GM12892 (cell line): Measurements from ENCODE around the gene EFNA3.

ENCODE experiments used
- DNase-seq: peaks from one replicate; pipeline ENCODE4 v3.0.0; 2011; ENCODE audit not compliant: insufficient read length
- FAIRE-seq: peaks from 2 replicates; lab custom pipeline; 2011; peaks lifted over from hg19 to GRCh38; lab: Jason Lieb, UNC
- POLR2A ChIP-seq: IDR thresholded peaks from 2 replicates; pipeline ENCODE4 v1.6.1; 2011; ENCODE audit warnings: low read depth, low read length, control low read depth
- POLR2AphosphoS5 ChIP-seq: IDR thresholded peaks from 2 replicates; pipeline ENCODE4 v1.6.1; 2011; ENCODE audit warnings: low read depth, low read length, control low read depth
- TAF1 ChIP-seq: IDR thresholded peaks from 2 replicates; pipeline ENCODE4 v1.6.1; 2011; ENCODE audit warnings: low read depth, mild to moderate bottlenecking, control low read depth, low read length, borderline replicate concordance

Gene EFNA3

DNA sequence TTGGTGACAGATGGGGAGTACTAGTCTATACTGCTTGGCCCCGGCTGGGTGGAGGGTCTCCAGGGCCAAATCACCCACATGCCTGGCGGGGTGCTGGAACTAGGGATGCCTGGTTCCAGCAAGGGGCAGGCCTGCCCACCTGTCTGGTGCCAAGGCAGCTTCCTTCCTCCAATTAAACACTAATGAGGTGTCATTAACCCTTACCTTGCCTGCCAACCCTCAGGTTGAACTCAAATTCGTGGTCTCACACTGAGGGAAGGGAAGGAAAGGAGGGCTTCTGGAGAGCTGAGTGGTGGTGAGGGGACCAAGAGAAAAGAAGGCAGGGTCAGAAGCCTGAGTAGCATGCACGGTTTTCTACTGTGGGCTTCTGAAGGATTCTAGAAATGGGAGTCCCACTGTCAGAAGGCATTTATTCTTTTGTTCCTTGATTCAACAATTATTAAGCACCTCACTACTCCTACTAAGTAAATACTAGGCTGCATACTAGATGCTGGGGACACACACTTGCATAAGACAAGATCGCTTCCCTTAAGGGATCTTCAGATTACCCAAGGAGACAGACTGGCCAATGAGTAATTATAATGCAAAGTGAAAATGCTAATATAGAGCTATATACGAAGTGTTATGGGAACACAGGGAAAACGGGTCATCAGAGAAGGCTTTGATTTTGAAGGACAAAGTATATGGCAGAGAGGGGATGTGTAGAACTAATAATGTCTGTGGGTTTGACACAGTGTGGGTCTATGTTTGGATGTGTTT lies 5.9 kb upstream of the EFNA3 start:
- FAIRE-seq: no peak
- DNase-seq: no peak
- no peak for TF ChIP-seq POLR2AphosphoS5
- TF ChIP-seq POLR2A: no peak
- no peak for TF ChIP-seq TAF1

DNA sequence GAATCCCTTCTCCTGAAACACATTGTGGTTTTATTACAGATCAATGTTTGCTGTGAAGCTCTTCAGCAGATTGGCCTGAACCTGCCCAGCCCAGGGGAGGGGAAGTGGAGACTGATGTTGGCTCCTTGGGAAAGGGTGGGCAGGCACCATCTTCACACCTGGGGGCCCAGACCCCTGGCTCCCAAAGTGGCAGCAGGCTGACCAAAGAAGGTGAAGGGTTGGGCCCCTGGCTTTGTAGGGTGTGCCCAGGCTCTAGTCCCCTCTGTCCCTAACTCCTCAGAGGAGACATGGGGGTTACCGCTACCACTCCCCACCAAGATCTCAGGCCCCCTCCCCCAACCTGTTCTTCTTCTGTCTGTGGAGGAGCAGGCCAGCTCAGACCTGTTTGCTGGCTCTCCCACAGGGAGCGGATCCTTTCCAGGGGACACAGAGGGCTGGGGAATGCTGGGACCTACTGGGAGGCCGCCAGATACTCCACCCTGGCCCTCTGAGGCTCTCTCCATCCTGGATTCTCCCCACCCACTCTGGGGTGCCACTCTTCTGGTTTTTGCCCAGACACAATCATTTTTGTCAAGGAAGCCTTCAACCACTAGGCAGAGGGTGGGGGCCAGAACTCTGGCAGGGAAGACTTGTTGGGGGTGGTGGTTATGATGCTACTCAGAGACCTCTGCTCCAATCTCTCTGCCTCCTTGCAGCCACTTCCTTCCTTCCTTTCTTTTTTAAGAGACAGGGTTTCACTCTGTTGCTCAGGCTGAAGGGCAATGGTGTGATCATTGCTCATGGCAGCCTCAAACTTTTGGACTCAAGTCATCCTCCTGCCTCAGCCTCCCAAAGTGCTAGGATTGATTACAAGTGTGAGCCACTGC lies 5.0 kb upstream of the EFNA3 start:
- FAIRE-seq (no peak), DNase-seq (no peak)
- TF ChIP-seq POLR2AphosphoS5: no peak
- no peak for TF ChIP-seq TAF1
- no peak for TF ChIP-seq POLR2A

DNA sequence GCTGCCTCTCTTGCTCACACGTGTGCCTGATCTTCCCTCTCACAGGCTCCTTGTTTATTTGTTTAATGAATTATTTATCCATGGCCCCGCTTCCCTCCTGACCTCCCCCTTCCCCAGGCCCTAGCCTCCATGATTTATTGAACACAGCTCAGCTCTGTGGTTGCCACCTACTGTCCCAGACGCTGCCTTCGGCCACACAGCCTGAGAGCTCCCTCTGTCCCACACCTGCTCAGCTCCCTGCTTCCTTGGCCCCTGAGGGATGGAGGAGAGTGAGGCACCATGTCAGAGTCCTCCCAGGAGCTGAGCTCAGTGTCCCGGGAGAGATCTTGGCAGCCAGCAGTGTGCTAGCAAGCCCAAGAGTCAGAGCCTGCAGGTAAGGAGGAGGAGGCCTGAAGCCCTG lies 3.1 kb upstream of the EFNA3 start:
- TF ChIP-seq POLR2AphosphoS5: no peak
- TF ChIP-seq POLR2A: no peak
- no peak for TF ChIP-seq TAF1
- DNase-seq: no peak
- no peak for FAIRE-seq

DNA sequence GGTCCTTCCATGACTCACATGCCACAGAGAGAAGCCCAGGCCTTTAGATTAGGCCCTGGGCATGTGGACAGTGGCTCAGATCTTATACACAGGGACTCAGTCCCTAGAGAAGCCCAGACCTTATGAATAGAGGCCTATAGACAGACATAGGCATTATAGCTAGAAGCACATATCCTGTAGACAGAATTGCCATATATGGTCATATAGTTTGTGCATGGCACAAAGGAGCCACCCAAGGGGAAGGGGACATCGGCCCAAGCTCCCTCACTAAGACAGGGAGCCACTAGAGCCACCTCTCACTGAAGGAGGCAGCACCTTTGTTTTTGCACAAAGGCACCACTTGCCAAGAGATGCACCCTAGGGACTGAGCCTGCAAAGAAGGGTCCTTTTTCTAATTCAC lies 2.3 kb upstream of the EFNA3 start:
- FAIRE-seq (no peak), DNase-seq (no peak)
- no peak for TF ChIP-seq POLR2AphosphoS5
- TF ChIP-seq TAF1: no peak
- no peak for TF ChIP-seq POLR2A

DNA sequence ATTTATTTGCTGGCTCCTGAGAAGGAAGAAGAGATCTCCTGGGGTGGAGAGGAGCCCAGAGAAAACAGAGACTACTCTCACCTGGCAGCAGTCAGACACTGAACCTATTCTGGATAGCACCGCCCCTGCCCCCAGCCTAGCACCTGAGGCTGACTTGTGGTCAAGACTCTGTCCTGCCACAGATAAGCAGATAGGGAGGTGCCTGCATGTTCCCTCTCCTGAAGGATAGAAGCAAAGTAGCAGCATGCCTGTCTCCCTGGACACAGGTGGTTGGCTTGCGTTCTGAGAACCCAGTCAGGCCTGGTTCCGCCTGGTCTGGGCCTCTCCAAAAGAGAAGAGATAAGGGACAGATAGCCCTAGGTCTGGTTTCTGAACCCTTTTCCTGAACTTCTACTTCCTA lies 1.3 kb upstream of the EFNA3 start:
- DNase-seq: no peak
- no peak for TF ChIP-seq TAF1
- no peak for TF ChIP-seq POLR2AphosphoS5
- no peak for TF ChIP-seq POLR2A
- FAIRE-seq: no peak

DNA sequence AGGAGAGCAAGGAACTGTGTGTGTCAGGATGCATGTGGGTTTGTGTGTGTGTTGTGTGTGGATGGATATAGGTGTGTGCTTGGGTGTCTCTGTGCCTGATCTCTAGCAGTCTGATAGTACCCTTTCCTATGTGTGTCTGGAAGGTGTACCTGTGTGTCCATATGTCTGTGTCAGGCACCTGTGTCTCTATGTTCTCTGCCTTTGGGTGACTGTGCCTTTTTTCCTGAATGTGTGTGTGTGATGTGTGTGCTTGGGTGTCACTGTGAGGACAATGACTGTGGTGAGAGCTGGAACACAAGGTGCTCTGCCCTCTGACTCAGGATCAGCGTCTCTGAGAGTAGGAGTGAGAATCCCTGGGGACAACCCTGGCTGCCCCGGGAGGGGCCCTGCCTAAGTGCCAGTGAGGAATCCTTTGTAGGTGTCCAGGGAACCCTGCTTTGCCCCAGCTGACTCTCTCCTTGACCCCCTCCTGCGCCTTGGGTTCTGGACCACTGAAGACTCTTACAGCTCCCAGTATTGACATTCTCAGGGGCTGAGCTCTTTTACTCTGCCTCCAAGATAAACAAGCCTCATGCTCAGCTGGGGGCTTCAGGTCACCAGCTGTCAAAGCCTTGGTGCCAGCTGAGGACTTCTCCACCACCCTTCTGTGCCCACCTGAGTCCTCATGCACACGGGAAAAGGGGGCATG lies 735 bp upstream of the EFNA3 start:
- no peak for DNase-seq
- FAIRE-seq: no peak
- TF ChIP-seq TAF1 (no peak), POLR2A (no peak), POLR2AphosphoS5 (no peak)

DNA sequence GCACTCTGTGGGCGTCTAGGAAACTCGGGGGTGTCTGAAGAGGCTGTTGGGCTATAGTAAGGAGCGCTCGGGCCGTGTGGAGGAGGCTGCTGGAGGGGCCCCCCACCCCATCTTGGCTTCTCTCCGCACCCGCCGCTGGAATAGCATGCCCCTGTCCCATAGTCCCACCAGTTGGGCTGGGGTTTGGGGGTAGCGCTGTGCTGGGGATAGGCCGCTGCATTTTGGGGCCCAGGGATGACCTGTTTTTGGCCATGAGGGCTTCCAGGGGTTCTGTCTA lies 511 bp downstream of the EFNA3 start:
- TF ChIP-seq TAF1 (no peak), POLR2AphosphoS5 (no peak), POLR2A (no peak)
- FAIRE-seq (no peak), DNase-seq (no peak)

DNA sequence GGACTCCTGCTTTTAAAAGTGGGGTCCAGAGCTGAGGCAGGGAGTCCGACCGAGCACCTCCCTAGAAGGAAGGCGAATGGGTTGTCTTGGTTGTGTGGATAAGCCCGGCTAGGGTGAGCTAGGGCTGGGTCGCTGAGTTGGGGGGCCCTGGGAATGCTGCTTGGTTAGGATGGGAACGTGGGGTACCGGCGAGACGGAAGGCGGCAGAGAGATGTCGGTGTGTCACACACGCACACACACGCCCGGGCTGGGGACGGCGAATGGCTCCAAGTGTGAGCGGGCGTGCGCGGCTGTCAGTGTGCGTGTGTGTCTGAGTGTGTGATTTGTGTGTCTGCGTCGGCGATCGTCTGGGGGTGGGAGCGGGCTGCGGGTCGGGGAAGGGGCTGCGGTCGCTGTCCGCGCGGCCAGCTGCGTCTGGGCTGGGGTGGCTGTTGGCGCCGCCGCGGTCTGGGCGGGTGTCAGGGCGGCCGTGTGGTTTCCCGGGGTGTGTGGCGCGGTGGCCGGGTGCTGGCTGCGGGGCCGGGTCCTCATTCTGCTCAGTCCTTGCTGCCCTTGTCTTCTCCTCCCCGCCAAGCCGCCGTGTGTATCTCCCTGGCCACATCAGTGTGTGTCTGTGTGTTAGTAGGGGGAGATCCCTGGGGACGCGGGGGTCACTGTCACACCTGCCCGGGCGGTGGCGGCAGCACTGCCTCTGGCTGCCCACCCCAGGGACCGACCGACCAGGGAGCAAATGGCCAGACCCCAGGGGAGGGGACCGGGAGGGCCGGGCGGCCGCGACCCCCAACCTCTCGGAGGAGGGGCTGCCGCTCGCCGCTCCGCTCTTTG lies 1.1 kb downstream of the EFNA3 start:
- FAIRE-seq (peak; percentile 42), DNase-seq (no peak)

DNA sequence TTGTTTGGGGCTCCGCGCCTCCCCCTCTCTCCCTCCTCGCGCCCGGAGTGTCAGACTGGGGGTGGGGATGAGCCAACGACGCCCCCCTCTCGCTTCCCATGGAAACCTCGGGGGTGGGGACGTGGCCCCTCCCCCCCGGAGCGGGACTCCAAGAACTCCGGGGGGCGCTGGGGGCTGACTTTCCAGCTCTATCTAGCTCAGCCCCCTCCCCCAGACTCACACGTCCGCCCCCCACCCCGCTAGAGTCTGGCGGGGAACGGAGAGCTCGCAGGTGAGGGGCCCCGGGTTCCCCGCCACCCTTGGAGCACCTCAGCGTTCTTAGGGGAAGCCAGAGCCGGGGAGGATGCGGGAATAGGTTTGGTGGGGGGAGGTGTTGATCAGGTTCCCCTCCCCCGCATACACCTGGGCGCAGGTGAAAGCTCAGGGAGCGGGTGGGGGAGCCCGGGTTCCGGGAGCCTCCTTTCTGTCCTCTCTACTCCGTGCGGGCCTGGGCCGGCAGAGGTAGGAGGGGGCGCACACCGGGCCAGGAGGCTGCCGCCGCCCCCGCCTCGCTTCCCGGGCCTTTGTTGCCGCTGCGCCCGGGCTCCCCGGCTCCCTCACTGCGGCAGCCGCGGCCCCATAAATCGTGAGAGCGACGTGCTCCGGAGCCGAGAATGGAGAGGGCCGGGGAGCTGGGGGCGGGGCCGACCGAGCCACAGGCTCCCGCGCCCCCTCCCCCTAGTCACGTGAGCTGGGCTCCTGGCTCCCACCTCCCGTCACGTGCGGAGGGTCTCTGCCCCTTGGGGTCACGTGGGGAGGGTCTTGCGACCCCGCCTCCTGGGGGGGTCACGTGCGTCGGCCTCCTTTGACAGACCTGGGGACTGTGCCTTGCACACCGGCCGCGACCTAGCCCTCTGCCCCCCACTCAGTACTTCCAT lies 1.9 kb downstream of the EFNA3 start:
- TF ChIP-seq TAF1 (no peak), POLR2A (no peak), POLR2AphosphoS5 (no peak)
- no peak for DNase-seq
- no peak for FAIRE-seq

More for the DNA sequence above, 1.1 kb downstream of the EFNA3 start:
- TF ChIP-seq TAF1: no peak
- TF ChIP-seq POLR2AphosphoS5: no peak
- TF ChIP-seq POLR2A: no peak
